Urothelium cell line (cell line): ENCODE measurements around the gene RABL6.
"Not testable (repeated sequence)": the region's sequence is repeated elsewhere in the genome, so short reads cannot be mapped to it uniquely, and the experiment has no call there.

Source experiments
- DNase-seq: peaks from one replicate; pipeline ENCODE4 v3.0.0; 2011; ENCODE audit warnings: low spot score, mixed read lengths
- FAIRE-seq: peaks from 2 replicates; lab custom pipeline; 2011; peaks lifted over from hg19 to GRCh38; lab: Jason Lieb, UNC

The RABL6 gene

DNA sequence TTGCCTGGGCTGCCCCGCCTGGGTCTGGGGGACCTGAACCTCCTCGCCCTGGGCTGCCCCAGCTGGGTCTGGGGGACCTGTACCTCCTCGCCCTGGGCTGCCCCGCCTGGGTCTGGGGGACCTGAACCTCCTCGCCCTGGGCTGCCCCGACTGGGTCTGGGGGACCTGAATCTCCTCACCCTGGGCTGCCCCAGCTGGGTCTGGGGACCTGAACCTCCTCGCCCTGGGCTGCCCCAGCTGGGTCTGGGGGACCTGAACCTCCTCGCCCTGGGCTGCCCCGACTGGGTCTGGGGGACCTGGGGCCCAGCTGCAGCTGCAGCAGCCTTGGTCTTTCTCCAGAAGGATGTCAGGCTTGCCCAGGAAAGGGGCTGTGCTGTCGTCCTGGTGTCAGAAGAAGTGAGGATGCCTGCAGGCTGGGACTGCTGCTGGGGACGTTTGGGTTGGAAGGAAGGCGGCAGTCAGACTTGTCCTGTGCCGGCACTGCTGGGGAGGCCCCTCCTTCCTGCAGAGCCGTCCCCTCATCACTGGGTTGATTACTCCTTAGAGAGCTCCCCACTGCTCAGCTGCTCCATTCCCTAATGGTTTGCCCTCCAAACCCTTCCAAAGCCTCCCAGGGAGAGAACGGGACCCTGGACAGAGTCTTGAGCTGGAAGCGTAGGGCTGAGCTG lies 25.8 kb downstream of the RABL6 start:
- DNase-seq, FAIRE-seq: not testable (repeated sequence)

DNA sequence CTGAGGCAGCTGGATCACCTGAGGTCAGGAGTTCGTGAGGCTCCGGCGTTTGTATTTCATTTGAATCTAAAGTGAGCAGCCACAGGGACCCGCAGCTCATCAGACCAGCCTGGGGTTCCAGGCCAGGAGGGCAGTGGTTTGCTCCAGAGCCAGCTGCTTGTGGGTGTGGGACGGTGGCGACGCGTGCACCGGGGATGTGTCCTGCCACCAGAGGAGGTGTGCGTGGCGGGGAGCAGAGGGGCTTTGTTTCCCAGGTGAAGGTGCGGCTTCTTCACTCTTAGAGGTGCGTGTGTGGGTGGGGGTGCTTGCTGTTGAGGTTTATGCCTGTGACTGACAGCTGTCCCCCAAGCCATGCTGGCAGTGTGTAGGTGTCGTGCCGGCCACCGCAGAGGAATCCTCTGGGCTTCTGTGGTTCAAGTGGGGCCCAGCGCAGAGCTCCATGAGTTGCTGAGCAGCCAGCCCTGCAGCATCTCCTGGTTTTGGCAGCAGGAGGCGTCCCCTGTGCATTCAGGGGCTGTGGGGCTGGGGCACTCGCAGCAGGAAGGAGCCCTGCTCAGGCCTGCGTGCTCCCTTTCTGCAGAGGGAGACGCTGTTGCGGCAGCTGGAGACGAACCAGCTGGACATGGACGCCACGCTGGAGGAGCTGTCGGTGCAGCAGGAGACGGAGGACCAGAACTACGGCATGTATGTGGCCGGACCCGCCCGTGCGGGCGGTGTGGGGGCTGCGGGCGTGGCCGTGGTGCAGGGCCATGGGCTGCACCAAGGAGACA lies 27.6 kb downstream of the RABL6 start:
- FAIRE-seq (no peak), DNase-seq (no peak)

DNA sequence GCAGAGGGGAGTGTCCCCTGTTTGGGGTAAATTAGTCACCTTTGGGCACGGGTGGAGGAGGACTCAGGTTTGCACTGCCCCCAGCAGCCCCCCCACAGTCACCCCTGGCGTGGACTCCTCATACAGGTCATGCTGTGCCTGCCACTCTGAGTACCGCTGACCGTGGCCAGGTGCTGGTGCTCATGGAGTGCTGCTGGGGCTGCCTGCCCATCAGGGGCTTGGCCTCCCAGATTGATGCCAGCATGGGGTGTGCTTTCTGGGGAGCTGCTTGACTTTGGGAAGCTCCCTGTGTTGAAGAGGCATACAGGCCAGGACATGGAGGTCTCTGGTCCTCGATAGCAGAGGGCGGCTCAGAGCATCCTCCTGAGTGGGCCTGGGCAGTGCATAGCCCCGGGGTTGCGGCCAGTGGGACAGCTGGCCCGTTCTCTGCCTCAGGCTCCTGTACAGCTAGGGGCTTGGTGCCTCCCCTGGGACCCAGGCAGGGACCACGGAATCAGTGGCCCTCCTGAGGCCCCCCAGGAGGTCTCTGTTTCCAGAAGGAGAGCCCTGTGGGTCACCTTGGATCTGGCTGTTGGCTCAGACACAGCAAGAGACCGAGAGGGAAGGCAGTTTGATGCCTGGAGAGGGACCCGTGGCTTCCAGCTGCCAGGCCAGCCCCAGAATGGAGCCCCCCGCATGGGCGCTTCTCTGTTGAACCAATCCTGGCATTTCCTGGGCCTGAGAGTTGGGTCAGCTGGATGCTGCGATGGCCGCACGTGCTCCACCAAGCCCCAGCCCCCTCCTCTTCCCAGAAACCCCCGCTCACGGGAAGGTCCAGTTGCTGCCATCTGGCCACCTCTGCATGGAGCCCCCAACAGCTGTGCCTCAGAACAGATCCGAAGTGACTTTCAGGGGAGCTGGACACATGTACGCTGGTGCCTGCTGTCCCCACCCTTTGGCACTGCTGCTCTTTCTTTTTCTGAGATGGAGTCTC lies 28.5 kb downstream of the RABL6 start:
- no peak for FAIRE-seq
- DNase-seq: no peak

DNA sequence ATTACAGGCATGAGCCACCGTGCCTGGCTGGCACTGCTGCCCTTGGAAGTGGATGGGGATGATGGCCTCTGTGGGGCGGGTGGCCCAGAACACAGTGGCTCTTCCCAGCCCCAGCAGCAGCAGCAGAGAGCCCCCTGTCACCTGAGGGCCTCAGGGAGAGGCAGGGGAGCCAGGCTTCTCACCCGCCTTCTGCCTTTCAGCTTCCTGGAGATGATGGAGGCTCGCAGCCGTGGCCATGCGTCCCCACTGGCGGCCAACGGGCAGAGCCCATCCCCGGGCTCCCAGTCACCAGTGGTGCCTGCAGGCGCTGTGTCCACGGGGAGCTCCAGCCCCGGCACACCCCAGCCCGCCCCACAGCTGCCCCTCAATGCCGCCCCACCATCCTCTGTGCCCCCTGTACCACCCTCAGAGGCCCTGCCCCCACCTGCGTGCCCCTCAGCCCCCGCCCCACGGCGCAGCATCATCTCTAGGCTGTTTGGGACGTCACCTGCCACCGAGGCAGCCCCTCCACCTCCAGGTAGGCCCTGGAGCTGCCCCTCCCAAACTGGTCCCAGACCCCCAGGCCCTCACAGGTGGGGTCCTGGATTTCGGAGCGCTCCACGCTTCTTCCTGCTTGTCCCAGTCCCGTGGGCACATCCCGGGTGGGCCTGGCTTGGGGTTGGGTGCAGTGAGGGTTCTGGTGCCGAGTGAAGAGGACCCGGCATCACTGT lies 29.6 kb downstream of the RABL6 start:
- no peak for DNase-seq
- FAIRE-seq: no peak

DNA sequence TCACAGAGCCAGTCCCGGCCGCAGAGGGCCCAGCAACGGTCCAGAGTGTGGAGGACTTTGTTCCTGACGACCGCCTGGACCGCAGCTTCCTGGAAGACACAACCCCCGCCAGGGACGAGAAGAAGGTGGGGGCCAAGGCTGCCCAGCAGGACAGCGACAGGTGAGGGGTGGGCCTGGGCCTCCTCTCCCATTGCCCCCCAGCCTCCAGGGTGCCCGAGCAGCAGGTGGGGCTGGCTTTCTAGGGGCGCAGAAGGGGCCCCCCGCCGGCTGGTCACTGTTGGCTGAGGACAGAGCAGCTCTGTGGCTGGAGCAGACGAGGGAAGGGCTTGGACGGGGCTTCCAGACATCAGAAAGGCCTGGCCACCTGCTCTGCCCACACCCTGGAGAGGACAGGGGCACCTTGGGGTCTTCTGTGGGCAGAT lies 30.1 kb downstream of the RABL6 start:
- DNase-seq, FAIRE-seq: not testable (repeated sequence)

DNA sequence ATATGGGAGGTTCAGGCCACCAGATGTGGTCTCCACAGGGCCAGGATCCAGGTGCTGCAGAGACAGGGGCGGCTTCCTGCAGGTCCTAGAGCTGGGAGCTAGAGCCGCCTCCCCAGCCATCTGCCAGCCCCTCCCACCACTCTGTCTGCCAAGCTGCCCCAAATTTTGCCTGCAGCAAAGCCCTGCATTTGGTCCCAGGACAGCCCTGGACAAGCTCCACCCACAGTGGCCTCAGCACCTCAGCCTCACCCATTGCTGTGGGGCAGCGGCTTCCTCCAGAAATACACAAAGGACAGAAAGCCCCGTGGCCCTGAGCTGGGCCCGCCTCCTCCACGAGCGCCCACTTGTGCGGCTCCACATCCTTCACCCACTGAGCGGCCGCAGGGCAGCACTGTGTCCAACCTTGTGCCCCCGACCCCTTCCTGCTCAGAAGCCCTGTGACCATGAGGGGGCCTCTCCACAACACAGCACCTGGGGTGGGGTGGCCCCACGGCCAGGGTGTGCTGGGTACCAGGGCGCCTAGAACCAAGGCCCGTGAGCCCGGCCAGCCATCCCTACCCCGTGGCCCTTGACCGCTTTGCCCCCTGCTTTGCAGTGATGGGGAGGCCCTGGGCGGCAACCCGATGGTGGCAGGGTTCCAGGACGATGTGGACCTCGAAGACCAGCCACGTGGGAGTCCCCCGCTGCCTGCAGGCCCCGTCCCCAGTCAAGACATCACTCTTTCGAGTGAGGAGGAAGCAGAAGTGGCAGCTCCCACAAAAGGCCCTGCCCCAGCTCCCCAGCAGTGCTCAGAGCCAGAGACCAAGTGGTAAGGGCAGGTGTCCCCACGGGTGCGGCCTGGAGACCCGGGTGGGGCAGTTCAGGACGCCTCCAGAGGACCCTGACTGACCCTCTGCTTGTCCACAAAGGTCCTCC lies 30.8 kb downstream of the RABL6 start:
- DNase-seq: no peak
- FAIRE-seq: no peak

DNA sequence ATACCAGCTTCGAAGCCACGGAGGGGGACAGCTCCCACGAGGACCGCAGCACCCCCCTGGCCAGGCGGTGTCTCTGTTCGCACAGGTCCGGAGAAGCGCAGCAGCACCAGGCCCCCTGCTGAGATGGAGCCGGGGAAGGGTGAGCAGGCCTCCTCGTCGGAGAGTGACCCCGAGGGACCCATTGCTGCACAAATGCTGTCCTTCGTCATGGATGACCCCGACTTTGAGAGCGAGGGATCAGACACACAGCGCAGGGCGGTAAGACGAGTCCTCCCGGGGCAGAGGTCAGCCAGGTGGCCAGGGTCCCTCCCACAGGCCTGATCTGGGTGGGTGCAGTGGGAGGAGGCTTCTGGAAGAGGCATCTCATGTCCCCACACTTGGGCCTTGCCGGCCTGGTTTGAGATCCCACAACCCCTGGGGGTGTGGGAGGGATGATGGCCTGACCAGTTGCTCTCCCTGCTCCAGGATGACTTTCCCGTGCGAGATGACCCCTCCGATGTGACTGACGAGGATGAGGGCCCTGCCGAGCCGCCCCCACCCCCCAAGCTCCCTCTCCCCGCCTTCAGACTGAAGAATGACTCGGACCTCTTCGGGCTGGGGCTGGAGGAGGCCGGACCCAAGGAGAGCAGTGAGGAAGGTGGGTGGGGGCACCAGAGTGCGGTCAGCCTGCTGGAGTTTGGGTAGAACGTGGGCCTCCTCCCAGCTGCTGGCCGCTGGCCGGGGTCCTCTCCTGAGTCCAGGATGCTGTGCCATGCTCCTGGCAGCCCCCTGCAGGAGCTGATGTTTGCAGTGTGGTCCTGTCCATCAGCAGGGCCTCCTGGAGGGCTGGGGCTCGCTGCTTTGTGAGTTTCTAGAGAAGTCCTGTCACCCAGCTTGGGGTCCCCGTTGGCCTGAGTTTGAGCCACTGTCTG lies 31.7 kb downstream of the RABL6 start:
- DNase-seq: no peak
- no peak for FAIRE-seq

DNA sequence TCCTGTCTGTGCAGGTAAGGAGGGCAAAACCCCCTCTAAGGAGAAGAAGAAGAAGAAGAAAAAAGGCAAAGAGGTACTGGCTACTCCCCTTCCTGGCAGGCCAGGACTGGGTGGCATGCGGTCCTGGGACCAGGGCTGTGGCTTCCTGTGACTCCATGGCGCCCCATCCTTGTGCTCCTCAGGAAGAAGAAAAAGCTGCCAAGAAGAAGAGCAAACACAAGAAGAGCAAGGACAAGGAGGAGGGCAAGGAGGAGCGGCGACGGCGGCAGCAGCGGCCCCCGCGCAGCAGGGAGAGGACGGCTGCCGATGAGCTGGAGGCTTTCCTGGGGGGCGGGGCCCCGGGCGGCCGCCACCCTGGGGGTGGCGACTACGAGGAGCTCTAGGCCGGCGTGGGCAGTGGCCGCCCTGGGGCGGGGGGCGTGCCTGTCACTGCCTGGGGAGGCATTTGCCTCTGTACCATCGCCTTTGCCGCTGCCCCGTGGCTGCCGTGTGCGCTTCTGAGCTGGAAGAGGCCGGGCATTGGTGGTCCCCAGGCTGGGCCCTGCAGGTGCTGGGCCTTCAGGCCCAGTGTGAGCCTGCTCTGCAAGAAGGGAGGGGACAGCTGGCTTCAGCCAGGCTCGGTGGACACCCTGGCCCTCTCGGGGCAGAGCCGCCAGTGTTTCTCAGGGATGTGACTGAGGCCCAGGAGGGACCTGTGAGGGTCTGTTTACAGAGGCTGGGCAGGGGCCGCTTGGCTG lies 32.6 kb downstream of the RABL6 start:
- FAIRE-seq (no peak), DNase-seq (no peak)

DNA sequence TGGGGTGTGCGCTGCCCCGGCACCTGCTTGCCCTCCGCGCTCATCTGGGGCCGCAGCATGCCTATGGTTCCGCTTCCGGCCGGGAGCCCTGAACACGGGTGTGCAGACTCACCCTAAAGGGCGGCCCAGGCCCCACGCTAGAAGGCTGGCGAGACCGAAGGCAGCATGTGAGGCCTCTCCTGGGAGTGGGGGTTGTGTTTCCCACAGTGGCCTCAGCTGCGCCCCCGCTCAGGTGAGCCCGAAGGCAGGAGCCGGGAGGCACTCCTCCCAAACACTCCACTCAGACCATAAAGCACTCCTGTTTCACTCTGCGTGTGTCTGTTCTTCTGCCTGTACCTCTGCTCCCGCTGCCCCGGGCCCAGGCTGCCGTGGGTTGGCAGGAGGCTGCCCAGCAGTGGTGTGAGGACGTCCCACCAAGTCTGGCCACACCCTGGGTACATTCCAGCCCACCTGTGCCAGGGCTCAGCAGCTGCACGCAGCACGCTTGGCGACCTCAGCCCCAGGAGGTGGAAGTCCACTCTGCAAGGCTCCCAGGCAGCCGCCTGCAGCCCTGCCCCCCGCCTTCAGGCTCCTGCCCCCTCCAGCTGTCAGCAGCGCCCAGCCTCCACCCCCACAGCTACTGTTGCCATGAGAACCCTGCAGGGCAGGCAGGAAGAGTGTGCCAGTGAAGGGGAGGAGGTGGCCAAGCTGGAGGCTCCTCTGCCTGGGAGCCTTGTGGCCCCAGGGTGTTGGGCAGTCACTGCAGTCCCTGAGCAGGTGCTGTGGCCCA lies 33.3 kb downstream of the RABL6 start:
- DNase-seq (peak; percentile 18), FAIRE-seq (peak; percentile 37)

DNA sequence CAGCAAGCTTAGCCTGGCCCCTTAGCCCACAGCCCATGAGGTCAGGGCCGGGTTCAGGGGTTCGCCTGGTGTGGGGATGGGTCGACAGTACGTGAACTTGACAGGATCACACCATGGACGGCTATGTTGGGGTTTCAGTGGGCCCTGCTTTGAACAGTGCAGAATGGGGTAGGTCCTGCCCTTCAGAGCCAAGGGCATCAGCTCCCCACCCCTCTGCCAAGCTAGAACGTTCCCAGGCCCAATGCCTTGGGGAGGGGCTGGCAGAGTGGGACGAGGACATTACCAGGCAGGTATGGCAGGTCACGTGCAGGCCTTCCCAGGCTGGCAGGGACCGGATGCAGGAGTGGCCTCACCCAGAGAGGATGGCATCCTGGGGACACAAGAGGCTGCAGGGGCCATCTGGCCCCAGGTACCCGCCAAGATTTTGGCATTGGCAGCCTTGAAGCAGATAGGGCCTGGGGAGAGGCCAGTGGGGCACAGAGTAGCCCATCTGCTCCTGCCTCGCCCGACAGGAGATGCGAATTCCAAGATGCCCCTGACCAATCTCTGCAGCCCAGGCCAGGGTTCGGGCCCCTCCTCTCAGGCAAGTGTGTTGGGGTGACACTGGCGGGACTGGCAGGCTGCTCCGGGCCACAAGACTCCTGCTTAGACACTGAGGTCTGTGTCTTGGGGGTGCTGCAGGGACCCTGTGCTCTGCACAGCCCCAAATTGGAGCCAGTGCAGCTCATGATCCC lies 34.1 kb downstream of the RABL6 start:
- DNase-seq: not testable (repeated sequence)
- peak; percentile 61 for FAIRE-seq

DNA sequence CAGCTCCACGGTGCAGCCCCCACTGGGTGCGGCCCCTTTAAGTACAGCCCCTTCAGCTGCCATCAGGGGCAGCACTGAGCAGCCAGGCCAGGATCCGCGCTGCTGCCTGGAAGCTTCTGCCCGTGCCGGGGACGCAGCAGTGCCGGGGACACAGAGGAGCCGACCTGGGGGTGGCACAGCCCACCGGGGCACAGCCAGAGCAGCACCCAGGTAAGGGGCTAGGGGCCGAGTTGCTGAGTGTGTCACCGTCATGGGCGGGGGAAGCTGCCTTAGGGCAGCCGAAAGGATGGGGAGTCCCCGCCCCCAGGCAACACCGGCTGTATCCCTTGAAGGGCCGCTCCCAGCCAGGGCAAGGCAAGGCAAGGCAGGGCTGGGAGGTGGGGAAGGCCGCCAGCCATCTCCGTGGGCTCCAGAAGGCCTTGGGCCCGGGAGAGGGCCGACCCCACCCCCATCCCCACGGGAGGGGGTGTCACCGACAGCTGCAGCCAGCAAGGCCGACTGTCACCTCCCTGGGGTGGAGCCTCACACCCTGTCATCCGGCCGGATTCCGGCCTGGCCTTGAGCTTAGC lies 34.7 kb downstream of the RABL6 start, which contains the start of gene AJM1:
TSS of gene AJM1 (plus strand) at position 99 of the 569 bp plus-strand sequence. CDS start 1,937 bp downstream, outside the sequence.
- DNase-seq (peak; percentile 75), FAIRE-seq (peak; percentile 96)

DNA sequence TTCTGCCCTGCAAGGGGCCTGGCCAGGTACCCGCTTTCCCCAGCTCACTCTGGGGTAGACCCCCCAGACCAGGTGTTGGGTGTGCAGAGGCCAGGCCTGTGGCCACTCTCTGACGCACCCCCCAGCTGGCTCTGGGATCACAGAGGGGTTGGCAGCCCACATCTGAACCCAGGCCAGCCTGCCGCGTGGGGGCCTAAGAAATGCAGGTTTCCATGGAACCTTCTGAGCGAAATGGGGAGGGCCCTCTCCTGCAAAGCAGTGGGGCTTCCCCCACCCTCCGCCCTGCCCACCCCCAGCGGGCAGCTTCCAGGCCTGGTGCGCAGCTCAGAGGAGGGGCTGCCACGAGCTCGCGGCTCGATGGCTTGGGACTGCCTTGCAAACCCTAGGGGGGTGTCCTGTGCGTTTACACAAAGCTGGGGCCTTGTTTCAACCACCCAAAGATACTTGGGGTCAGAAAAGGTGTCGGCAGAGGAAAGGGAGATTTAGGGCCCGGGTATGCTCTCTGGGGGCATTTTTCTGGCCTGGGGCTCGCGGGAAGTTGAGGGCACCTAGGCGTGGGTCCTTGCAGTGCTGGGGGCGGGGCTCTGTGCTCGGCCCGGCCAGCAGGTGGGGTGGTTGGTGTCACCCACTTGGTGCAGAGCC lies 35.5 kb downstream of the RABL6 start:
- FAIRE-seq, DNase-seq: not testable (repeated sequence)

DNA sequence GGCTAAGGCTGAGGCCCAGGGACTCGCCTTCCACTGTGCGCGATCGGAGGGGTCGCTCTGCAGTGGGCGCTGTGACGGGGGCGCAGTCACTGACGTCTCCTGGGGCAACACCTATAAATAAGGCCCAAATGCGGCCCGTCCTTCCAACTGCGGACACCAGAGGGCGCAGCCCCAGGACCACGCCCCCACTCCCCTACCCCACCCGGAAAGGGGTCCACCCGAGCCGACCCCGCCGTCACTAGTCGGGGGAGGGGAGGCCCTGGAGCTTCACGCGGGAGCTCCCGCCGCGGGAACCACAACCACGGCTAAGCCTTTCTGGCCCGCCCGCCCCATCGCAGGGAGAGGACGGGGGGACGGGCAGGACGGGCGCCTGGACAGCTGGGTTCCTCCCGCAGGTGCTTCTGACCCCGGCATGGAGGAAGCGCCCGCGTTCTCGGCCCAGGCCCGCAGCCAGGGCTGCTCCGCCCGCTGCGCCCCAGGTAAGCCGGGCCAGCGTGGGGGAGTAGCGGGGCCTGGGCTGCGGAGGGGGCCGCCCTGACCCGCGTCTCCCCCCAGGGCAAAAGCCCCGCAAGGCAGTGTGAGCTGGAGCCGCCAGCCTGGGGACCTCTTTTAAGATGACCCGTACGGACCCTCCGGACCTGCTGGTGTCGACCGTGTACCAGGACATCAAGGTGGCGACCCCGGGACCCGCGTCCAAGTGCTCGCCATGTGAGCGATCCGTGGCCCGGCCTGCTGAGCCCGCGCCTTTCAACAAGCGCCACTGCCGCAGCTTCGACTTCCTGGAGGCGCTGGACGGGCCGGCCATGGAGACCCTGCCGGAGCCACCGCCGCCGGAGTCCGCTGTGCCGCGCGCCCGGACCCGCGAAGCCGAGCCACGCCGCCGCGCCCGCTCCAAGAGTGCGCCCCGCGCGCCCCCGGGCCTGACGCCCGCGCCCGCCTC lies 36.3 kb downstream of the RABL6 start:
- FAIRE-seq, DNase-seq: not testable (repeated sequence)

DNA sequence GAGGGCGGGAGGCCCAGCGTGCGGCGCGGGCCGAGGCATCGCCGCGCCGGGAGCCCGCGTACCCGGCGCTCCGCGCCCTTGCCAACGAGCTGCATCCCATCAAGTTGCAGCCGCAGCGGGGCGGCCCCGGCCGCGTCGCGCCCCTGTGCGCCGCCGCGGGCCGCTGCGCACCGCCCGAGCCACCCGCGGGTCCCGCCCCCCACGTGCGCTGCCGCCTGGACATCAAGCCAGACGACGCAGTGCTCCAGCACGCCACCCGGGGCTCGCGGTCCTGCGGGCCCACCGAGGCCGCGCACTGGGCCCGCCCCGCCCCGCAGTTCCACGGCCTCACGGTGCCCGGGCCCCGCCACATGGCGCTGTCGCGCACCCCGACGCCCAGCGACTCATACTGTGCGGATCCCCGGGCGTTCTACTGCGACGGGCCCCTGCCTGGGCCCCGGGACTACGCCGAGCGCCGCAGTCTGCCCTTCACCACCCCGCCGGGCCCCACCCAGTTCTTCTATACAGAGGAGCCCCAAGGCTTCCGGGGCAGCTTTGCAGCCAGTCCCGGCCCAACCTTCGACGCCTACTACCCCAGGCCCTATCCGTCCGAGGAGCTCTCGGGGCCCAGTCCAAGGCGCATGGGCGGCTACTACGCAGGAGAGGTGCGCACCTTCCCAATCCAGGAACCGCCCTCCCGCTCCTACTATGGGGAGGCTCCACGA lies 37.2 kb downstream of the RABL6 start:
- no peak for FAIRE-seq
- no peak for DNase-seq
